HCT116 (cell line): Measurements from ENCODE around the gene TWIST2. TPM values are rescaled to one million over a fixed set of nuclear protein-coding genes. Genes with fewer than 3 reads are reported as not detected.

Experiments
- ATAC-seq: fragments of 200-7000 bp; cut with Tn5 transposase; 2 replicates; pipeline ENCODE4 v1.9.1; 2020; ENCODE audit warnings: mild to moderate bottlenecking, moderate library complexity
- BruUV-seq: library from RNA; stranded (reverse); fragments of 400-500 nt; replicated peaks from 2 replicates; lab custom pipeline; 2021; lab: Mats Ljungman, UMichigan
- CTCF ChIA-PET: fragments of 300-600 bp; sonication (Branson Sonifier 250); formaldehyde crosslinking; loops from one replicate; lab custom pipeline; 2021; ENCODE audit warnings: antibody characterized with exemption; lab: Charles Lee
- POLR2A ChIA-PET: fragments of 300-600, 350-600 bp; sonication (Branson Sonifier 250); formaldehyde crosslinking; loops from one replicate; lab custom pipeline; 2021; ENCODE audit warnings: antibody characterized with exemption; lab: Charles Lee
- RAD21 ChIA-PET, 2 experiments: fragments of 300-600 bp; sonication (Branson Sonifier 250); formaldehyde crosslinking; loops; one replicate each; lab custom pipeline; 2023; ENCODE audit warnings: low total read pairs in 2 of 2; ENCODE audit not compliant: uncharacterized antibody in 2 of 2, unreplicated experiment in 2 of 2, low non-redundant PET in 1 of 2; lab: Charles Lee
- DNase-seq: peaks from one replicate; pipeline ENCODE4 v3.0.0-alpha.2; 2010; ENCODE audit warnings: low read depth, low spot score
- H2AFZ ChIP-seq: fragments of 200-600 bp; shearing (Covaris generic), sonication (generic); 2 replicates; pipeline ENCODE4 v1.6.1; 2017; ENCODE audit warnings: low read depth, mixed run types, mixed read lengths, antibody characterized with exemption, low read length; ENCODE audit not compliant: poor library complexity, severe bottlenecking
- H3K27ac ChIP-seq: 2 replicates; pipeline ENCODE4 v1.5.1; 2012; ENCODE audit warnings: low read depth, low read length
- H3K27me3 ChIP-seq: fragments of 200-600 bp; sonication (generic); 2 replicates; pipeline ENCODE4 v1.6.1; 2016; ENCODE audit warnings: mixed run types, low read length, mixed read lengths; ENCODE audit not compliant: insufficient read depth
- H3K36me3 ChIP-seq, 2 experiments: fragments of 200-500 bp in 1 of 2; fragments of 200-600 bp in 1 of 2; sonication (Bioruptor generic) in 1 of 2; sonication (generic) in 1 of 2; 2 replicates each; pipeline versions ENCODE4 v1.5.1 to v1.6.1; 2014 to 2016; ENCODE audit warnings: low read length in 2 of 2, inconsistent platforms in 1 of 2, mixed read lengths in 1 of 2, mixed run types in 1 of 2; ENCODE audit not compliant: insufficient read depth in 2 of 2, control insufficient read depth in 1 of 2
- H3K4me1 ChIP-seq, 2 experiments: fragments of 200-600 bp in 1 of 2; sonication (generic) in 1 of 2; 2 replicates each; pipeline versions ENCODE4 v1.5.1 to v1.6.1; 2012 to 2017; ENCODE audit warnings: low read length in 2 of 2, inconsistent platforms in 1 of 2, mild to moderate bottlenecking in 1 of 2, mixed read lengths in 1 of 2, mixed run types in 1 of 2, moderate library complexity in 1 of 2; ENCODE audit not compliant: insufficient read depth in 2 of 2, control insufficient read depth in 1 of 2
- H3K4me2 ChIP-seq: fragments of 200-600 bp; sonication (generic); 2 replicates; pipeline ENCODE4 v1.6.1; 2017; ENCODE audit warnings: mixed run types, low read length, mixed read lengths
- H3K4me3 ChIP-seq, 2 experiments: fragments of 200-600 bp in 1 of 2; sonication (generic) in 1 of 2; replicated peaks in 1 of 2; 2 replicates each; pipeline ENCODE4 v1.5.1; 2011 to 2016; ENCODE audit warnings: low read length in 2 of 2, control low read depth in 1 of 2, low read depth in 1 of 2, mild to moderate bottlenecking in 1 of 2, mixed read lengths in 1 of 2, mixed run types in 1 of 2
- H3K79me2 ChIP-seq: fragments of 200-600 bp; sonication (generic); 2 replicates; pipeline ENCODE4 v1.6.1; 2017; ENCODE audit warnings: mild to moderate bottlenecking, mixed run types, low read length, moderate library complexity, mixed read lengths; ENCODE audit not compliant: insufficient read depth
- H3K9ac ChIP-seq: fragments of 200-600 bp; sonication (generic); 2 replicates; pipeline ENCODE4 v1.6.1; 2016; ENCODE audit warnings: low read length, mixed read lengths
- H3K9me2 ChIP-seq: fragments of 200-600 bp; sonication (generic), shearing (Covaris generic); 2 replicates; pipeline ENCODE4 v1.6.1; 2017; ENCODE audit warnings: mixed run types, mild to moderate bottlenecking, moderate library complexity; ENCODE audit not compliant: insufficient read depth
- H3K9me3 ChIP-seq, 2 experiments: fragments of 200-500 bp in 1 of 2; fragments of 200-600 bp in 1 of 2; sonication (Bioruptor generic) in 1 of 2; sonication (generic) in 1 of 2; 2 replicates each; pipeline ENCODE4 v1.6.1; 2014 to 2017; ENCODE audit warnings: low read length in 2 of 2, mixed read lengths in 2 of 2, inconsistent platforms in 1 of 2, low read depth in 1 of 2, mild to moderate bottlenecking in 1 of 2, mixed run types in 1 of 2, moderate library complexity in 1 of 2; ENCODE audit not compliant: control insufficient read depth in 1 of 2, insufficient read depth in 1 of 2
- H4K20me1 ChIP-seq: fragments of 200-600 bp; sonication (generic), shearing (Covaris generic); 2 replicates; pipeline ENCODE4 v1.6.1; 2017; ENCODE audit warnings: mixed run types, mild to moderate bottlenecking, moderate library complexity; ENCODE audit not compliant: insufficient read depth
- CEBPB ChIP-seq: IDR thresholded peaks from 2 replicates; pipeline ENCODE4 v1.6.1; 2012; ENCODE audit warnings: low read depth
- FOSL1 ChIP-seq: IDR thresholded peaks from 2 replicates; pipeline ENCODE4 v1.6.1; 2012; ENCODE audit warnings: low read depth
- JUND ChIP-seq: IDR thresholded peaks from 2 replicates; pipeline ENCODE4 v1.6.1; 2012
- MAX ChIP-seq: IDR thresholded peaks from 2 replicates; pipeline ENCODE4 v1.6.1; 2012
- POLR2A ChIP-seq: IDR thresholded peaks from 2 replicates; pipeline ENCODE4 v1.7.0; 2011; ENCODE audit warnings: borderline replicate concordance; ENCODE audit not compliant: insufficient read depth, insufficient read length; ENCODE audit errors: extremely low read depth
- REST ChIP-seq: IDR thresholded peaks from 2 replicates; pipeline ENCODE4 v1.6.1; 2012; ENCODE audit warnings: low read depth
- SP1 ChIP-seq: IDR thresholded peaks from 2 replicates; pipeline ENCODE4 v1.6.1; 2012; ENCODE audit warnings: low read depth
- TCF7L2 ChIP-seq: IDR thresholded peaks from 2 replicates; pipeline ENCODE4 v1.7.0; 2011; ENCODE audit warnings: borderline replicate concordance, inconsistent platforms; ENCODE audit not compliant: insufficient read depth, insufficient read length; ENCODE audit errors: extremely low read depth
- YY1 ChIP-seq: IDR thresholded peaks from 2 replicates; pipeline ENCODE4 v1.6.1; 2011; ENCODE audit warnings: low read length, low read depth, moderate library complexity, mild to moderate bottlenecking; ENCODE audit not compliant: insufficient replicate concordance; ENCODE audit errors: extremely low read depth
- ZFX ChIP-seq: fragments of 450-650 bp; IDR thresholded peaks from 2 replicates; pipeline ENCODE4 v1.6.1; 2017
- ZNF274 ChIP-seq: fragments of 200-500 bp; sonication (Bioruptor generic); IDR thresholded peaks from 2 replicates; pipeline ENCODE4 v1.6.1; 2014; ENCODE audit warnings: mild to moderate bottlenecking, low read depth, low read length, inconsistent platforms
- intact Hi-C: fragments of 100-400 bp; cut with micrococcal nuclease; formaldehyde crosslinking; loops from 2 replicates; pipeline ENCODE4 v1.10.0; 2022
- total RNA-seq: library from RNA; stranded (reverse); gene quantifications from one replicate; pipeline ENCODE4 v1.2.1, GENCODE V29; 2021; ENCODE audit not compliant: unreplicated experiment

Gene TWIST2
- total RNA-seq, 1 experiment from 2014 or later = not detected

DNA sequence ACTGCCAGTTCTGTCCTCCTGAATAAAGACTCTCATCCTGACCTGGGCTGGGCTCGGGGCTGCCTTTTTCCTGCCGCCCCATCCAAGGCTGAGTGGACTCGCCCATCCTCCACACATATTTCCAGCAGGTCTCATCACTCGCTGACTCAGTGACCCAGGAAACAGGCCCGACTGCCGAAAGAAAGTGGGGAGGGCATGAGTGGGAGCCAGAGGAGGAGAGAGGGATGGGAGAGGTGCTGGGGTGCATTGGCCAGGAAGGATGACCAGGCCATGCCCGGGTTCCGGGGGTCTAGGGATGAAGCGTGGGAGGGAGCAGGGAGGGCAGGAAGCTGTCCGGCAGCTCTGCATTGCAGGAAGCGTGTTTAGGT lies 66.7 kb downstream of the TWIST2 start:
- Histone ChIP-seq H3K79me2 (no peaks in the 10 kb centered on the region), H3K27ac (no peak overlapping the region), H2AFZ (peak overlapping the region; percentile 74), H4K20me1 (no peaks in the 10 kb centered on the region), H3K9ac (peak overlapping the region; percentile 16; the same call in 1 of the 2 replicates), H3K27me3 (no peaks in the 10 kb centered on the region), H3K9me2 (no peaks in the 10 kb centered on the region), H3K36me3 (no peaks in the 10 kb centered on the region), H3K4me1 (peaks cover 5 to 37% of the 10 kb centered on the region in 2 experiments; a peak in 2 of 4 replicates), H3K4me3 (peak overlapping the region in 1 of 2 experiments; percentile 33; a peak in 2 of 4 replicates), H3K4me2 (peak overlapping the region; percentile 75), H3K9me3 (no peaks in the 10 kb centered on the region)
- ChIA-PET RAD21 (no interaction called here), POLR2A (no interaction called here), CTCF (no interaction called here)
- TF ChIP-seq CEBPB = no peak
- peak; percentile 68 for TF ChIP-seq SP1
- no peak for TF ChIP-seq YY1
- no peak for TF ChIP-seq REST
- TF ChIP-seq FOSL1 = peak; percentile 62
- peak; percentile 58 for TF ChIP-seq JUND
- intact Hi-C loops = no loop called here
- ATAC-seq = peak; percentile 39; the same call in 1 of the 2 replicates
- BruUV-seq = no TSS peak
- DNase-seq = no peak

DNA sequence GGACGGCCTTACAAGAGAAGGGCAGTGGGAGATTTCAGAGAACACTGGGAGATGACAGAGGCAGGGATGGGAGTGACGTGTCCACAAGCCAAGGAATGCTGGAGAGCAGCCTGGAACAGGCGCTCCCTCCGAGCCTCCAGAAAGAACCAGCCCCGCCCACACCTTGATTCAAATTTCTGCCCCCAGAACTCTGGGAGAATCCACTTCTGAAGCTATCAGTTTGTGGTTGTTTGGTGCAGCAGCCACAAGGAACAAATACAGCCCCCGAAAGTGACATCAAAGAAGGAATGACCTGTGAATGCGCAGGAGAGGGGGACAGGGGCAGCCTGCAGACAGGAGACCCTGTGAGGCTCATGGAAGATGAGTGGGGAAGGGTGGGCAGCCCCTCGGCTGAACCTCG lies 67.3 kb downstream of the TWIST2 start:
- H3K9me3 ChIP-seq = no peaks in the 10 kb centered on the region
- TF ChIP-seq SP1 (no peak), JUND (no peak), POLR2A (no peak), REST (no peak), ZFX (no peak), TCF7L2 (no peak), MAX (no peak), ZNF274 (no peak)

More for the DNA sequence above, 67.3 kb downstream of the TWIST2 start:
- RAD21 ChIA-PET = no interaction called here
- 0 out of 4 replicates have a peak overlapping the region, but pooled peaks of 1 of the 2 experiments have one; percentile 33 for H3K4me3 ChIP-seq
- H3K9me2 ChIP-seq = no peaks in the 10 kb centered on the region
- intact Hi-C loops = no loop called here
- H3K4me1 ChIP-seq = peaks cover 5 to 35% of the 10 kb centered on the region in 2 experiments; a peak in 2 of 4 replicates
- no peaks in the 10 kb centered on the region for H4K20me1 ChIP-seq
- no peak overlapping the region for H3K27ac ChIP-seq
- no peaks in the 10 kb centered on the region for H3K27me3 ChIP-seq
- POLR2A ChIA-PET = no interaction called here
- no peaks in the 10 kb centered on the region for H3K79me2 ChIP-seq
- CTCF ChIA-PET = no interaction called here
- H2AFZ ChIP-seq = no peak overlapping the region
- no peaks in the 10 kb centered on the region for H3K36me3 ChIP-seq
- no peak for DNase-seq
- H3K4me2 ChIP-seq = peak overlapping the region; percentile 75
- no peak for ATAC-seq
- no TSS peak for BruUV-seq
- no peak overlapping the region for H3K9ac ChIP-seq
